ENCODE results near the gene GPATCH2L.

GRCh38 chr14:76143642-76144041 is 8.1 kb upstream of the GPATCH2L start:
- no peak for TF ChIP-seq EZH2 (IDR thresholded peaks at IDR 0.05; ENCODE audit: insufficient read depth, poor library complexity, severe bottlenecking)
- no peak for TF ChIP-seq EZH2phosphoT487 (IDR thresholded peaks at IDR 0.05; ENCODE audit: insufficient read depth, low read depth)

Measured in GM23248 (cell line).